HG02623 (cell line): ENCODE measurements around the gene TMEM121B.
"Not testable (repeated sequence)": the region's sequence is repeated elsewhere in the genome, so short reads cannot be mapped to it uniquely, and the experiment has no call there.

ENCODE experiments used
- ATAC-seq: cut with Tn5 transposase; IDR thresholded peaks from one replicate; pipeline ENCODE4 v1.9.1; 2021; ENCODE audit warnings: moderate library complexity; ENCODE audit not compliant: unreplicated experiment

TMEM121B gene

DNA sequence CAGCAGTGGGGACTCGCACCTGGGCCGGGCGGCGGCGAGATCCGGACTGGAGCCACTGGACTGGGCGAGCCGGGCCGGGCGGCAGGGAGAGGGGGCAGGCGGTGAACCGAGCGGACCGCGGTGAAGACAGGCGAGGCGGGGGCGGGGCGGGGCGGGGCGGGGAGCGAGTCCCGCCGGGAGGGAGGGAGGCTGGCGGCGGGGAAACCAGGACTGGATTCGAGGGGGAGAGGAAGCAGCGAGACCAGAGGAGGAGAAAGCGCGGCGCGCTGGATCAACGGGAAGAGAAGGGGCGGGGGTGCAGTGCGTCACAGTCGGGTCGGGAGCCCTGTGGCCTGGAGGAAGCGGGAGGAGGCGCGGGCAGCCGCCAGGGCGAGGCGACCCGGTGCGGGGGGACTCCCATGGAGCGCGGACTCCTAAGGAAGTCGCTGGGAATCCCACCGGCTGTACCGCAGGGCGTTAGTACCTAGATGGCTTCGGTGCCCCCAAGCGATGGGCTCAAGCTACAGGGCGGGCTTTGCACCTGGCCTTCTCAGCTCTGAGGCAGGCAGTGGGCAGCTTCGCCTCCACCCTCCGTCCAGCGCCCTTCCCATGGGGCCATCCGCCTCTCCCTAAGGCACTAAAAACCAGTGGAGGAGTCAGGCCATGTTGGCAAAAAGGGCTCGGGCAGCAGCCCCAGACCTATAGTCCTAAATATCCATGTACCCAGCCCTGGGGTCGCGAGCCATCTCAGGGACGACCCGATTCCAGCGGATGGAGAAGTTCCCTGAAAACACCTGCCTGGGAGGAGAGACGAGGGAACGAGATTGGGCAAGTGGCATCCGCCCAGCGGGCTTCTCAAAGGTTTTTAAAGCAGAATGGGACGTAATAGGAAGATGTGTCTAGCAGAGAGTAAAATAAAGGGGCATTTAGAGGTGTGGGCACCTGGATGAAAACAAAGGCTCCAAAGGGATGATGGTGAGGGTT, at the start of gene TMEM121B:
TMEM121B (minus strand) TSS at position 128 of the 963 bp plus-strand sequence. CDS start 233 bp downstream, outside the sequence.
- no peak for ATAC-seq

DNA sequence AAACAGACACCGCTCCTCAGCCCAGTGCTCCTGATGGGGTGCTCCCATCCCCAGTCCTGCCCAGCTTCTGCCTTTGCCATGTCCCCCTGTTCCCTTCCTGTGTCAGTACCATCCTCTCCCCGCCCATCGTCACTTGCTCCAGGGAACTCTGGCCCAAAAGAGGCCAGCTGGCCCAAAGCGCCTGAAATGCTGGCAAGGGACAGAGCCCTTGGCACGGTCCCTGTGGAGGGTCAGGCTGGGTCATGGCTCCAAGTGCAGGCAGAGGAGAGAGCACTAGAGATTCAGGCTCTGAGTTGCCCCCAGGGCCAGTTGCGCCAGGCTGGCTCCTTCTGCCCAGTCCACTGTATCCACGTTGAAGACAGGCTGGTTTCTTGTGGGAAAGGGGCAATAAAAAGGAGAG, 46.3 kb upstream of the TMEM121B start:
- ATAC-seq: no peak

DNA sequence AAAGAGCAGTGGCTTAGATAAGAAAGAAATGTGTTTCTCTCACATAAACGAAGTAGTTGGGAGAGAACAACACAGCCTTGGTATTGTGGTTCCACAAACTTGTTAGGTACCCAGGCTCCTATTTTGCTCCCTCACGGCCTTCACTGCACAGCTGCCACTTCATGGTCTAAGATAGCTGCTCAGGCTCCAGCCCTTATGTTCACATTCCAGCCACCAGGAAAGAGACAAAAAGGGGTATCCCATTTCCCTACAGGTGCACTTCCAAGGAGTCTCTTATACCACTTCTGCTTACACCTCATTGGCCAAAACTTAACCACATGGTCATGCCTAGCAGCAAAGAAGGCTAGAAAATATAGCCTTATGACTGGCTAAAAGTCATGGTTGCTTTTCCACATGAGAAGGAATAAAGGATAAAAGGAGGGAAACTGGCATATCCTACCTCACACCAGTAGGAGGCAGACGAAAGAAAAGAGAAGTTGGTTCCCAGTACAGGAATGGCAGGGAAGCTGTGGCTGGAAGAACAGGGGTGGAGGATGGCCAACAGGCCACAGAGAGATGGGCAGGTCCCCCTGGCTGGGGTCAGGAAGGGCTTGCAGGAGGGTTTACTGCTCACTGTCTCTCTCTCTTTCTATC, 43.3 kb upstream of the TMEM121B start:
- no peak for ATAC-seq

DNA sequence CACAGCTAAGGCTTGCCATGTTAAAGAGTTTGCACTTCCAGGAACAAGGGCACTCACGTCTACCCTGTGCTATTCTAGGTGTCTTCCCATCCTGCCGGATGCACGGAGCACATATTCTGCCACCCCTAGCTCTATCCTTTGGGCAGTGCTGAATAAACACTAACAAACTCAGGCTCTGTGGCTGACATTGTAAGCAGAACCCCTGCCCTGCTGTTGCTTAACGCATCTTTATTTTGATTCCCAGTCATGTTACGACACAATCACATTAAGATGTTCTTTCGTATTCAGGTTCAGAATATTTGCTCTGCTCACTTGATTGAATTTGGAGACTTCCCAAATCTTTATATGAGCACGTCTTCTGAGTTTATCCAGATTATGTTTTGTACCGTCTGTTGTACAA, 41.6 kb upstream of the TMEM121B start:
- no peak for ATAC-seq

DNA sequence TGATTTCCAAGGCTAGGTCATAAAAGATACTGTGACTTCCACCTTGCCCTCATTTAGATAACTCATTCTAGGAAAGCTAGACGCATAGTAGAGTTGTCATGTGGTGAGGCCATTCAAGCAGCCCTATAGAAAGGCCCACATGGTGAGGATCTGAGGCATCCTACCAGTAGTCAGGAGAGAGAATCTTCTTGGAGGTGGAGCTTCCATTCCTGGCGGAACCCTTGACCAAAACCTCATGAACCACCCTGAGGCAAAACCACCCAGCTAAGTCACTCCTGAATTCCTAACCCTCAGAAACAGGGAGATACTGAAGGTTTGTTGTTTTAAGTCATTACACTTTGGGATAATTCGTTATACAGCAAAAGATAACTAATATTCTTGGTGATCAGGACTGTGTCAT, 40.8 kb upstream of the TMEM121B start:
- no peak for ATAC-seq

DNA sequence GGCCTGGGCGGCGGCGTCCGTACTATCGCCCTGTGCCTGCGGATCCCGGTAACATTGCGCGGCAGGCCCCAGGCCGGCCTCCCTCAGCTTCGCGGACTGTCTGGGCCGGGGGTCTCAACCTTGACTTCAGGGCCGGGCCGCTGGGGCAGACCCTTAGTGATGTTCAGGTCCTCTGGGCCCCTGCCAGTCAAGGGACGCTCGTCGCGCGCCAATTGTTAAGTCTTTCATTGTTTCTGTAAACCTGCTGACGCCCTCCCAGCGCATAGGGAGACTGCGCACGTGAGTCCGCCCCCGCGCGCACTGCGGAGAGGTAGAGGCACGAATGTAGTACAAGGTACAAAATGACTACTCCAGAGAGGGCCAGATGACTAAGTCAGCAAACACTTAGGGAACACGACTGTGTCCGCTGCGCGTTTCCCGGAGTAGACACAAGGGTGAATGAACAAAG, 38.4 kb upstream of the TMEM121B start:
- ATAC-seq: peak; percentile 17

DNA sequence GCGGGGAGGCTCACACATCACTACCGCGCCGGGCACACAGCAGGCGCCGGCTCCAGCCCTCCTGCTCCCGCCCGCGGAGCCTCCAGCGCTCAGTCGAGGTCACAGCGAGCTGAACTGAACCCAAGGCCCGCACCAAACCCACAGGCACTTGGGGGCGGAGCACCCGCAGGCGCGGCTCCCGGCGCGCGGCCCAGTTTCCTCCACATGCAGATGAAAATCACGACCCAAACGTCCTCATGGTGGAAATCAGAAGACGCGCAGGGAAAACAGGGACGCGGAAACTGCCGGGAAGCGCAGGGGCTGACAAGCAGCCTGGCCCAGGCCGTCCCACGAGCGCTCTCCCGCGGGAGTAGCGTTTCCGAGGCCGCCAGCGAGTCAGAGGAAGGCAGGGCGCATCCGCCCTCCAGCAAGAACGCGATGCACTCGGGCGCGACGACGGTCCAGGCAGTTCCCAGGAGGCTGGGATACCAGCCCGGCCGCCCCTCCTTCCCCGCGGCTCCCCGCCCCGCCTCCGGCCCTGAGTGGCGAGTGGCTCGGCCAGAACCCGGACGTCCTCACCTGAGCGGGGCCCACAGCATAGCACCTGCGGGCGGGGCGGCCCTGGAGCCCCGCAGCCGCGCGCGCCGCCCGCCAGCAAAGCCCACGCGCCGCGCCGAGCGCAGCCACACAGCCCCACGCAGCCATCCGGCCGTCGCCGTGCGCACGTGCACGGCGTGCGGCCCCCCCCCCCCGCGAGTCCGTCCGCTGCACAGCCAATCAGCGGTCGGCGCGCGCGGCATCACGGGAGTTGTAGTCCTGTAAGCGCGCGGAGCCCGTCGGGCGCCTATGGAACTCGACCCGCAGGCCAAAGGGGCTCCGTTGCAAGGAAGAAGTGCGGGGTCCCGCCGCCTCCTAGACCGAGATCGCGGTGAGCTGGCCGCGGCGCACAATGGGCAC, 37.7 kb upstream of the TMEM121B start, which contains the start of gene HDHD5:
HDHD5 (minus strand) TSS at position 710 of the 936 bp plus-strand sequence; CDS start at position 684, 26 bp downstream.
- peak; percentile 70 for ATAC-seq

DNA sequence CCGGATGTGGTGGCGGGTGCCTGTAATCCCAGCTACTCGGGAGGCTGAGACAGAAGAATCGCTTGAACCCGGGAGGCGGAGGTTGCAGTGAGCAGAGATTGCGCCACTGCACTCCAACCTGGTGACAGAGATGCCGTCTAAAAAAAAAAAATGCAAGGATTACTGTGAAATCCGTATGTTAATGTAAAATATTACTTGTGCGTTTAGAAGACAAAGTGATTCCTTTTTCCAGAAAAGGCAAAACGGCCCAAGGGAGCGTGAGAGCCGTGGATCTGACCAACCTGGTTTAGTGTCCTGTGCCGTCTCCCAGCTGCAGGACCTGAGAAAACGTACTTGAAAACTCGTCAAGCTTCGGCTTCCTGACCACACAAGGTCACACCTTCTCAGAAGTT, 37.0 kb upstream of the TMEM121B start:
- no peak for ATAC-seq

DNA sequence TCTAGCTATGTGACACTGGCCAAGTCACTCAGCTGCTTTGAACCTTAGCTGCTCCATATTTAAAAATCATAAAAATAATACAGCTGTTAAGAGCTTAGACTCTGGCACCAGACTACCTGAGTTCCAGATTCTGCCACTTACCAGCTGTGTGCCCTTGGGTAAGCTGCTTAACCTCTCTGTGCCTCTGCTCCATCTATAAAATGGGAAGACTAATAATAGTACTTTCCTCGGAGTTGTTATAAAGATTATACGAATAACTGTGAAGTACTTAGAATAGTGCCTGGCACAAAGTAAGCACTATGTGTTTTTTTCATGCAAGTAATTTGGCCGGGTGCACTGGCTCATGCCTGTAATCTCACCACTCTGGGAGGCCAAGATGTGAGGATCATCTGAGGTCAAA, 36.6 kb upstream of the TMEM121B start:
- no peak for ATAC-seq

DNA sequence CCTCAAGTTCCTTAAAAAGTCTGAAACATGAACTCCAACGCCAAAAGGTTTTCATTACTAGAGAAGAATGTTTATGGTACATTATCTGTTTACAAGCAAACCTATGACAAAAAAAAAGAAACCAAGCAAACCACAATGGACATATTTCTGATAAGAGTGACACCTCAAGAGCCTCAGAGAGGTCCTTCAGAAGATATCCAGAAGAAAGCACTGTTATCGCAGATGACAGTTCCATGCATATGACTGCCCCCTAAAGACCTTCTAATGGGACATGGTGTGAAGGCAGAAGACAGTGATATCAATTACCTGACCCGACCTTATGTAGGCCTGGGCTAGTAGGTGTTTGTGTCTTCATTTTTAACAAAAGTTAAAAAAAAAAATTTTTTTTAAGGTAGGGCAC, 34.8 kb upstream of the TMEM121B start:
- no peak for ATAC-seq

DNA sequence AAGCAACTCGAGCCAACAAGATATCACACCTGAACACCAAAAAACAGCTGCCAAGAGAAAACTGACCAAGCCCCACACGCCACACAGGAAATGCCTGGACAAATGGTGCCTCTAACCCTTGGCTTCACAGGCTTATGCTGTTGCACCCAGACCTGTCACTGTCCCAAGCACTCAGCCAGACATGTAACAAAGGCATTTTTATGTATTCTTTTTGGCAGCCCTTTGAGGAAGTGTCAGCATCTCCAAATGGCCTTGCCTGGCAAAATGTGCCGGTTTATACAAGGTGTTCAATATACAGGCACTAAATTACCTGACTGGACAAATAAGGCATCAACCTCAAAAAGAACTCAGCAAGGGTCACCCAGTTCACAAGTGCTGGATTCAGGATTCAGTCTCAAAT, 31.8 kb upstream of the TMEM121B start:
- ATAC-seq: no peak

DNA sequence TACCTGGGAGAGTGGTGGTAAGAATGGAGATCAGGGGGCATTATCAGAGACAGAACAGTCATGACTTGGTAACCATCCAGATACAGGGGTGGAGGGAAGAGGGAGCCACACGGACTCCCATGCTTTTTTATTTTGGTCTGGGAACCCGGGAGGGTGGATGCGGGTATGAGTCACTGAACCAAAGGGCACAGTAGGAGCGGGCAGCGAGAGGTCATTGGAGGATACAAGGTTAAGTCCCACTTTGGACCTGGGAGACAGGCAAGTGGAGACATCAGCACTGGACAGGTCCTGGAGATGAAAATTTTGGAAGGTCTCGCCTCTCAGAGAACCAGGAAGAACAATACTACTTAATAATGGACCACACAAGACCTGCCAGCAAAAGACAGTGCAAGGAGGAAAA, 31.2 kb upstream of the TMEM121B start:
- ATAC-seq: no peak

DNA sequence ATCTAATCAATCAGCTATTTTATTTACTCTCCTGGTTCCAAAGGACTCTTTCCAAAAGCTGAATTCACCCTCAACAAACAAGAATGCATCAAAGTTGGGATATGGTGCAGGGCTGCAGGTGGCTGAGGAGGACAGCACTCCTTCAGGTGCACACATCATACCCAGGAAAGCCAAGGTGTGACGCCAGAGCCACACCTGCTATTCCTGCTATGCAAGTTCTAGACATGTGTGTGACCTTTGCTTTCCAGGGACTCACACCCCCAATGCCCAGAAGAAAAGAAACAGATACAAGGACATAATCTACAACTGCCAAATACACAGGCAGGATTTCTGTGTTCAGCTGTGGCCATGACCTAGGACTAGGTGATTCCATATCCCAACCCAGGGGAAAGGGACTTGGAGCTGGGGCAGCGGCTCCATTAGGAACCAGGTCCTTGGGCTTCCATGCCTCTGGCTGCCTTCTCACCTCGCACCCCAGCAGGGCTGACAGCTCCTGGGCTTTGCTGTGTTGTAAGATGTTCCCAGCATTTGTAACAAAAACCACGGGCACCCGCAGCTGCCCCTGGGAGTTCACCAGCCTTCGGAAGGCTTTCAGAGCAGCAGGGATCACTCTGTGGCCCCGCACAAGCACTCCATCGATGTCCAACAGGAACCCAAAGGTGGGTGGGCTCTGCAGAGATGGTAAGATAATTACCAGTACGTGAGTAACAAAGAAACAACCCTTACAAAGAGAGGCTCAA, 28.1 kb upstream of the TMEM121B start:
- ATAC-seq: no peak

DNA sequence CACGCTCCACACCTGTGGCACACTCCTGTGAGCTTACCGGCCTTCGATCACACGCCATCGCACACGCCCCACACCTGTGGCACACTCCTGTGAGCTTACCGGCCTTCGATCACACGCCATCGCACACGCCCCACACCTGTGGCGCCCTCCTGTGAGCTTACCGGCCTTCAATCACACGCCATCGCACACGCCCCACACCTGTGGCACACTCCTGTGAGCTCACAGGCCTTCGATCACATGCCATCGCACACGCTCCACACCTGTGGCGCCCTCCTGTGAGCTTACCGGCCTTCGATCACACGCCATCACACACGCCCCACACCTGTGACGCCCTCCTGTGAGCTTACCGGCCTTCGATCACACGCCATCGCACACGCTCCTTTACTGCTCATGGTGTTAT, 26.3 kb upstream of the TMEM121B start:
- ATAC-seq: not testable (repeated sequence)

DNA sequence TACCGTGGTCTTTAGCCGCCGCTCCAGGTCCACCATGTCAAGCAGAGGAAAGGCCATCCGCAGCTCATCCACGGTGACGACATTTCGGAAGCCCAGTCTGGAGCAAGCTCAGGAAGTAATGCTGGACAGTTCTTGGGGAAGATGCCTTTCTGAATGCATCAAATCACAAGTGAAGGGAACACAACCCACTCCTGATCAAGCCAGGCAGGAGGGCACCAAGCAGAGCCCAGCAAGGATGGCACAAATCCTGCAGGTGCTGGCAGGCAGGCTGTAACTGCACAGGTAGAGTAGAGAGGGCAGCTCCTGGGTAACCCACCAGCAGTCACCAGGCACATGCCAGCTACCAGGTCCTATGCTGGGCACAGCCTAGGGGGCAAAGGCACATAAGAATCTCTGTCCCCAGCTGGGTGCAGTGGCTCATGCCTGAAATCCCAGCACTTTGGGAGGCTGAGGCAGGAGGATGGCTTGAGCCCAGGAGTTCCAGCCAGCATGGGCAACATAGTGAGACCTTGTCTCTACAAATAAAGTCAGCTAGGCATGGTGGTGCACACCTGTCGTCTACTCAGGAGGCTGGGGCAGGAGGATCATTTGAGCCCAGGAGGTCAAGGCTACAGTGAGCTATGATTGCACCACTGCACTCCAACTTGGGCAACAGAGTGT, 24.0 kb upstream of the TMEM121B start:
- ATAC-seq: no peak

DNA sequence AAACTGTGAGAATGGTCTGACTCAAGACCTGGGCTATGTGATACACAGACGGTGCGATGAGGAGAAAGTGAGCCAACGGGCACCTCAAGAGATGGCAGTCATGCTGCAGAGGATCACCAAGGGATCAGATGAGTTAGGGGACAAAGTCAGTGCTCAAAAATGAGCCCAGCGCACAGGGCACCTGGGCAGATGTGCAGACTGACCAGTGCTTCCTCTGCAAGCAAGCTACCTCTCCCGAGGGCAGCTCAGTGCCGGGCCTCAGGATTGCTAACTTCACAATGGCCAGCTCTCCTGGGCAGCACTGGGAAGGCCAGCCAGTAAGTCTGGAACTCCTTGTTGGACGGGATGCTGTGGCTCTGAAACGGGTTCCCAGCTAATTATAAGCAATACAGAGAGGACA, 22.7 kb upstream of the TMEM121B start:
- ATAC-seq: no peak

DNA sequence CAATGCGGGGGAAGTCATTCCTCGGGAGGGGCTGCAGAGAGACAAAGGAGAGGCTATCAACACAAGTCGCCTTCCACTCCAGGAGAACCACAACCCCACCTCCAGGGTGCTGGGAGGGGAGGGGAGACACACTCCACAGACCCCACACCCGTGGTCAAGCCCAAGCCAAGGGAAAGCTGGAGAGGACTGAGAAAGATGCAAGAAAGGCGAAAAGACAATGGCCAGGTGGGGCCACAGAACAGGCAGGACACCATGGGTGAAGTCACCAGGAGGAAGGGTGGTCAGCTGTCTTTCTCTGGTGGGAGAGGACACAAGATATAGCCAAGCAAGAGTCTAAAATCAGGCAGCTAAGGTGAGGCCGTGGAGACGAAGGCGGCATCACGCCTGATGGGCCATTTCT, 21.9 kb upstream of the TMEM121B start:
- no peak for ATAC-seq

DNA sequence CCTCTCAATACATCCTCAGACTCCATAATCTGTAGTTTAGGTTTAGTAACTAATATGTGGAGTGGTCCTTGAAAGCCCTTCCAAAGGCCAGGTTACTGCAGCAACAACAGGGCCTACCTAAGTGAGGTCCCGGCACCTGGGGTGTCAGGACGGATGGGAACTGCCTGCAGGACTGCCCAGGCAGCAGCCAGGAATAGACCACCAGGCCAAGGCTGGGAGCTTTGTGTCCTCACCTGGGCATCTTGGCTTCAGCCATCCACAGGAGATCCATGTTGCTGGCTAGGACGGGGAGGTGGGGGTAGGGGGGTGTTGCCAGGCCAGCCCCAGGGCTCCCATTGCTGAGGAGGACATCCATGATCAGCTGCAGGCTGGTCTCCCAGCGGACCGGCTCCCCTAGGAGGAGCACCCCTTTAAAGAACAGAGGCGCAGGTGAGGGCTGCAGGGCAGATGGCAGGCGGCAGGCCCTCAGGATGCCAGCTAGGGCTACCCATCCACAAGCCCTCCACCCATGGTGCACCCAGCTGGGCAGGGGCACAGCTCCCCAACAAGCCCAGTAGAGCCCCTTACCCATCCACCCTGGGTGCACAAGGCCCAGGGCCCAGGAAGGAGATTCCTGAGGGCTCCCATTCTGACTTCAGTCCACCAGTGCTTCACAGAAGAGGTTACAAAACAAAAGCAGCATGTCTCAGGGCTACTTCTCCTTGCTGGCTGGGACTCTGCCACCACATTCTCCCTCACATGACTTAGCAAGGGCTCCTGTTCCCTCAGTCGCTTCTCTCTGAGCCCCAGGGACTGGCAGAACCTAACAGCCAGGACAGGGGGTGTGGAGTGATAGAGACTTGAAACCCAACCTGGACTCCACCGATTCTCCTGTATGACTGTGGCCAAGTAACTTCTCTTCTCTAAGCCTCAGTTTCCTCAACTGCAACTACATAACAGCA, 19.9 kb upstream of the TMEM121B start:
- no peak for ATAC-seq

DNA sequence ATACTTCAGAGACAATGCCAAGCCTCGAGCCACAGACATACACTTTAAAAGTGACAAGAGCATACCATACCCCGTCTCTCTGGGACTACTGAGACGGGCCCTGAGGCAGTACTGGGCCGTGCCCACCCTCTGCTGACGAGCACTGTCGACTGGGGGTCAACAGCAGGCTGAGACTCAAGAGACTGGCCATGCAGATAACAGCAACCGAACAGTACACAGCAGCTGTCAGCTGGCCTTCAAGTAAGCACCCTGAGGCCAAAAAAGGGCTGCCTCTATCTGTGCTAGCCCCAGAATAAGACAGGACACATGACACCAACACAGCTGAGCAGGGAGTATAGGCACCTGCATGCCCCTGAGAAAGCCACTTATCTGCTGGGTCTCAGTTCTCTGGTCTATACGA, 18.9 kb upstream of the TMEM121B start:
- ATAC-seq: no peak
